Small intestine (tissue), 7 donors: ENCODE results near the gene SUN5. TPM values are rescaled to one million over a fixed set of nuclear protein-coding genes. Genes with fewer than 3 reads are reported as not detected.

Experiments used
- DNase-seq, 2 donors: peaks; one replicate each; pipeline versions ENCODE4 v3.0.0 to v3.0.0-alpha.2; 2013
- FAIRE-seq: peaks from 2 replicates; lab custom pipeline; 2012; peaks lifted over from hg19 to GRCh38; lab: Jason Lieb, UNC
- H3K27ac ChIP-seq, 3 donors: one replicate each; pipeline ENCODE4 v1.5.1; 2013; ENCODE audit warnings: low read length in 2 of 3, mild to moderate bottlenecking in 2 of 3, control low read depth in 1 of 3, inconsistent platforms in 1 of 3, low read depth in 1 of 3, moderate library complexity in 1 of 3
- H3K27me3 ChIP-seq, 3 donors: one replicate each; pipeline ENCODE4 v1.6.1; 2013; ENCODE audit warnings: low read length in 3 of 3, inconsistent platforms in 1 of 3; ENCODE audit not compliant: control insufficient read depth in 3 of 3, insufficient read depth in 3 of 3
- H3K36me3 ChIP-seq, 3 donors: one replicate each; pipeline ENCODE4 v1.6.1; 2013; ENCODE audit warnings: low read length in 3 of 3, inconsistent platforms in 1 of 3, low read depth in 1 of 3, mild to moderate bottlenecking in 1 of 3, moderate library complexity in 1 of 3; ENCODE audit not compliant: control insufficient read depth in 3 of 3, insufficient read depth in 2 of 3
- H3K4me1 ChIP-seq, 3 donors: one replicate each; pipeline ENCODE4 v1.6.1; 2013; ENCODE audit warnings: low read length in 2 of 3, inconsistent platforms in 1 of 3, low read depth in 1 of 3, mild to moderate bottlenecking in 1 of 3, moderate library complexity in 1 of 3; ENCODE audit not compliant: control insufficient read depth in 3 of 3, insufficient read depth in 2 of 3
- H3K4me3 ChIP-seq, 3 donors: one replicate each; pipeline ENCODE4 v1.5.1; 2013; ENCODE audit warnings: low read length in 3 of 3, control low read depth in 1 of 3, inconsistent platforms in 1 of 3, low read depth in 1 of 3, mild to moderate bottlenecking in 1 of 3, moderate library complexity in 1 of 3
- H3K9me3 ChIP-seq, 2 donors: one replicate each; pipeline ENCODE4 v1.6.1; 2013; ENCODE audit warnings: low read depth in 1 of 2, low read length in 1 of 2; ENCODE audit not compliant: control insufficient read depth in 2 of 2, insufficient read depth in 1 of 2
- WGBS, 3 donors: extraction: QIAGEN DNeasy Blood & Tissue Kit; methylation state at CpG; one replicate each; pipeline ENCODE4 v1.1.7; 2013; 5-methylcytosine and 5-hydroxymethylcytosine counted together
- polyA plus RNA-seq, 4 donors: library from polyadenylated mRNA; stranded (reverse) in 3 of 4; unstranded in 1 of 4; fragments of 200-250 nt in 3 of 4; fragments of 120-200 nt in 1 of 4; gene quantifications; one replicate each; pipeline versions ENCODE4 v1.2.1 to v1.2.3, GENCODE V29; 2013
- donor health status: healthy with polysubstance abuse.
- donor health status: control.
- donor health status: control.
- donor health status: Bipolar disorder and iron deficiency.
- donor health status: healthy.

The SUN5 gene
- polyA plus RNA-seq, 4 donors: not detected

GRCh38 chr20:32995802-32996201 is 8.4 kb downstream of the SUN5 start:
- H3K27me3 ChIP-seq: peaks cover 0 to 2% (median 0%) of the 10 kb centered on the region in 3 donors
- H3K36me3 ChIP-seq: no peaks in the 10 kb centered on the region
- H3K27ac ChIP-seq: no peak overlapping the region
- H3K4me3 ChIP-seq: no peak overlapping the region
- DNase-seq: no peak
- peaks cover 0 to 2% of the 10 kb centered on the region in 2 donors for H3K9me3 ChIP-seq
- H3K4me1 ChIP-seq: no peaks in the 10 kb centered on the region
- FAIRE-seq: no peak

- DNase-seq (no peak), FAIRE-seq (no peak)
- WGBS, 3 donors: 68 to 80% (median 79%) methylated on average over 8 of the region's 8 CpGs
- Histone ChIP-seq H3K4me1 (no peaks in the 10 kb centered on the region), H3K36me3 (no peaks in the 10 kb centered on the region), H3K4me3 (no peak overlapping the region), H3K9me3 (peaks cover 0 to 2% of the 10 kb centered on the region in 2 donors), H3K27ac (no peak overlapping the region), H3K27me3 (peaks cover 0 to 2% (median 0%) of the 10 kb centered on the region in 3 donors)
These were observed 10.7 kb downstream of the SUN5 start for GRCh38 chr20:32993496-32994050.

GRCh38 chr20:32991792-32992641 is 12.2 kb downstream of the SUN5 start:
- no peak for FAIRE-seq
- Histone ChIP-seq H3K27me3 (peaks cover 0 to 2% (median 0%) of the 10 kb centered on the region in 3 donors), H3K9me3 (peaks cover 0 to 2% of the 10 kb centered on the region in 2 donors), H3K27ac (no peak overlapping the region), H3K4me3 (no peak overlapping the region), H3K36me3 (no peaks in the 10 kb centered on the region), H3K4me1 (no peaks in the 10 kb centered on the region)
- DNase-seq: no peak
- 72 to 83% (median 78%) methylated on average over 8 of the region's 8 CpGs for WGBS, 3 donors

GRCh38 chr20:32991383-32991782 is 12.8 kb downstream of the SUN5 start:
- Histone ChIP-seq H3K4me3 (no peak overlapping the region), H3K27me3 (peaks cover 0 to 2% (median 0%) of the 10 kb centered on the region in 3 donors), H3K36me3 (no peaks in the 10 kb centered on the region), H3K4me1 (no peaks in the 10 kb centered on the region), H3K27ac (no peak overlapping the region), H3K9me3 (peaks cover 0 to 2% of the 10 kb centered on the region in 2 donors)
- WGBS, 3 donors: 52 to 60% (median 59%) methylated on average over 3 of the region's 3 CpGs
- no peak for DNase-seq
- no peak for FAIRE-seq

- no peak overlapping the region for H3K27ac ChIP-seq
- no peak overlapping the region for H3K4me3 ChIP-seq
- DNase-seq (no peak), FAIRE-seq (no peak)
- WGBS, 3 donors: 76 to 82% (median 80%) methylated on average over 3 of the region's 3 CpGs
- H3K9me3 ChIP-seq: peaks cover 0 to 1% of the 10 kb centered on the region in 2 donors
- H3K27me3 ChIP-seq: peaks cover 0 to 2% (median 0%) of the 10 kb centered on the region in 3 donors
- no peaks in the 10 kb centered on the region for H3K36me3 ChIP-seq
- H3K4me1 ChIP-seq: no peaks in the 10 kb centered on the region
These were observed 13.8 kb downstream of the SUN5 start for GRCh38 chr20:32990426-32990825.

- H3K27ac ChIP-seq: no peak overlapping the region
- WGBS, 3 donors: 82 to 88% (median 85%) methylated on average over 14 of the region's 14 CpGs
- no peaks in the 10 kb centered on the region for H3K4me1 ChIP-seq
- no peak for FAIRE-seq
- no peaks in the 10 kb centered on the region for H3K9me3 ChIP-seq
- H3K27me3 ChIP-seq: peaks cover 0 to 2% (median 0%) of the 10 kb centered on the region in 3 donors
- no peaks in the 10 kb centered on the region for H3K36me3 ChIP-seq
- no peak for DNase-seq
- no peak overlapping the region for H3K4me3 ChIP-seq
These were observed 14.5 kb downstream of the SUN5 start for GRCh38 chr20:32989507-32990283.

GRCh38 chr20:32988008-32988407 is 16.2 kb downstream of the SUN5 start:
- no peak for DNase-seq
- Histone ChIP-seq H3K27me3 (peaks cover 0 to 2% (median 0%) of the 10 kb centered on the region in 3 donors), H3K36me3 (no peaks in the 10 kb centered on the region), H3K4me3 (no peak overlapping the region), H3K9me3 (no peaks in the 10 kb centered on the region), H3K4me1 (no peaks in the 10 kb centered on the region), H3K27ac (no peak overlapping the region)
- no peak for FAIRE-seq
- 75 to 78% (median 78%) methylated on average over 16 of the region's 16 CpGs for WGBS, 3 donors
